GM15510 (cell line): ENCODE measurements around the gene MB21D2.

Experiments used
- POLR2A ChIP-seq: IDR thresholded peaks from 3 replicates; pipeline ENCODE4 v1.6.1; 2011; ENCODE audit warnings: borderline replicate concordance; ENCODE audit not compliant: insufficient read length; ENCODE audit errors: extremely low read depth

MB21D2 gene

GRCh38 chr3:192917404-192918274 is at the start of gene MB21D2:
MB21D2 (minus strand) TSS chr3:192917856; CDS start chr3:192917840, 16 bp downstream.
- TF ChIP-seq POLR2A: peak; percentile 57

GRCh38 chr3:192959773-192960172 is 42.1 kb upstream of the MB21D2 start:
- no peak for TF ChIP-seq POLR2A

GRCh38 chr3:192958219-192958872 is 40.7 kb upstream of the MB21D2 start:
- no peak for TF ChIP-seq POLR2A

- no peak for TF ChIP-seq POLR2A
Observed at GRCh38 chr3:192957441-192958021, 39.9 kb upstream of the MB21D2 start.

GRCh38 chr3:192953926-192954325 is 36.3 kb upstream of the MB21D2 start:
- TF ChIP-seq POLR2A: no peak

GRCh38 chr3:192947421-192947820 is 29.8 kb upstream of the MB21D2 start:
- no peak for TF ChIP-seq POLR2A

GRCh38 chr3:192943393-192943792 is 25.7 kb upstream of the MB21D2 start:
- TF ChIP-seq POLR2A: no peak

GRCh38 chr3:192942625-192943024 is 25.0 kb upstream of the MB21D2 start:
- no peak for TF ChIP-seq POLR2A

- no peak for TF ChIP-seq POLR2A
Observed at GRCh38 chr3:192940129-192940528, 22.5 kb upstream of the MB21D2 start.

- no peak for TF ChIP-seq POLR2A
Observed at GRCh38 chr3:192935441-192935840, 17.8 kb upstream of the MB21D2 start.

- TF ChIP-seq POLR2A: no peak
Observed at GRCh38 chr3:192933779-192934460, 16.3 kb upstream of the MB21D2 start.

GRCh38 chr3:192933259-192933658 is 15.6 kb upstream of the MB21D2 start:
- TF ChIP-seq POLR2A: no peak

GRCh38 chr3:192931825-192932224 is 14.2 kb upstream of the MB21D2 start:
- TF ChIP-seq POLR2A: no peak

- no peak for TF ChIP-seq POLR2A
Observed at GRCh38 chr3:192930577-192930976, 12.9 kb upstream of the MB21D2 start.
